LNCAP (cell line): ENCODE results near the gene DIO2.
A peak's percentile ranks its signal among the peaks of the same experiment; 100 is the strongest.

ENCODE experiments used
- TF ChIP-seq, protein P1 (sequence below): fragments of 450-650 bp; IDR thresholded peaks from 2 replicates; pipeline ENCODE4 v1.5.1; 2017; ENCODE audit warnings: mild to moderate bottlenecking

Gene DIO2

DNA sequence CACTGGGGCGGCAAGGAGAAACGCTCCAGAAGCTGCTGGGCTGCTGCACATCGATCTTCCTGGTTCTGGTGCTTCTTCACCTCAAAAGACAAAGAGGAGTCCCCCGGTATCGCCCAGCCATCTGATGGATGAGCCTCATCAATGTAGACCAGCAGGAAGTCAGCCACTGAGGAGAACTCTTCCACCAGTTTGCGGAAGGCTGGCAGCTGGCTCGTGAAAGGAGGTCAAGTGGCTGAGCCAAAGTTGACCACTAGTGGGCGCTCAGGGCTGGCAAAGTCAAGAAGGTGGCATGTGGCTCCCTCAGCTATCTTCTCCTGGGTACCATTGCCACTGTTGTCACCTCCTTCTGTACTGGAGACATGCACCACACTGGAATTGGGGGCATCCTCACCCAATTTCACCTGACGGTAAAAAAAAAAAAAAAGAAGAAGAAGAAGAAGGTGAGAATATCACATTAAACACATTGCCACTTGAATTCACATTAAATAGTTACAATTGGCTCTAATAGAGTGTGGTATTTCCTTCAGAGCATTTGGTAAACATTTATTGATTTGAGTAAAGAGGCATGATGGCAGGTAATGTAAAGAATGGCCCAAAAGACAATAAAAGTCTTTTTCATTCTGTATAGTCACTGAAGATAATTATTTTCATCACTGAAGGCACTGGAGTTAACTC is 8.3 kb downstream of the DIO2 start:
- TF ChIP-seq, protein P1, sequence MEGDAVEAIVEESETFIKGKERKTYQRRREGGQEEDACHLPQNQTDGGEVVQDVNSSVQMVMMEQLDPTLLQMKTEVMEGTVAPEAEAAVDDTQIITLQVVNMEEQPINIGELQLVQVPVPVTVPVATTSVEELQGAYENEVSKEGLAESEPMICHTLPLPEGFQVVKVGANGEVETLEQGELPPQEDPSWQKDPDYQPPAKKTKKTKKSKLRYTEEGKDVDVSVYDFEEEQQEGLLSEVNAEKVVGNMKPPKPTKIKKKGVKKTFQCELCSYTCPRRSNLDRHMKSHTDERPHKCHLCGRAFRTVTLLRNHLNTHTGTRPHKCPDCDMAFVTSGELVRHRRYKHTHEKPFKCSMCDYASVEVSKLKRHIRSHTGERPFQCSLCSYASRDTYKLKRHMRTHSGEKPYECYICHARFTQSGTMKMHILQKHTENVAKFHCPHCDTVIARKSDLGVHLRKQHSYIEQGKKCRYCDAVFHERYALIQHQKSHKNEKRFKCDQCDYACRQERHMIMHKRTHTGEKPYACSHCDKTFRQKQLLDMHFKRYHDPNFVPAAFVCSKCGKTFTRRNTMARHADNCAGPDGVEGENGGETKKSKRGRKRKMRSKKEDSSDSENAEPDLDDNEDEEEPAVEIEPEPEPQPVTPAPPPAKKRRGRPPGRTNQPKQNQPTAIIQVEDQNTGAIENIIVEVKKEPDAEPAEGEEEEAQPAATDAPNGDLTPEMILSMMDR, result peak; percentile 56

DNA sequence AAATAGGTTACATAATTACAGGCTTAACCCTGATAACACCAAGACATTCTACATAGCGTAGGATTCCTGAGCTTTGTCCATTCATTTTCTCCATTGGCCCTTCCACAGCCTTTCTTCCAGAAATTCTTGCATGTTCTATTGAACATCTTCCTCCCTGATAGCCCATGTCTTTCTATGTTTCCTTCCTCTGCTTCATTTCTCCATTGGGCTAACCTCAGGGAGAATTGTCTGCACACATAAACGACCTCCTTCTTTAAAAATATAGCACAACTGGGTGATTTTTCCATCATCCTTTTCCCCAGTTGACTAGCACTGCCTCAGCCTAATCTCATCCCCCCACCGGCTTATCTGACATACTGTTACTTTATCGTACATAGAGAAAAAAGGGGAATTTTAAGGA is 11.2 kb downstream of the DIO2 start:
- TF ChIP-seq, protein P1, result no peak

DNA sequence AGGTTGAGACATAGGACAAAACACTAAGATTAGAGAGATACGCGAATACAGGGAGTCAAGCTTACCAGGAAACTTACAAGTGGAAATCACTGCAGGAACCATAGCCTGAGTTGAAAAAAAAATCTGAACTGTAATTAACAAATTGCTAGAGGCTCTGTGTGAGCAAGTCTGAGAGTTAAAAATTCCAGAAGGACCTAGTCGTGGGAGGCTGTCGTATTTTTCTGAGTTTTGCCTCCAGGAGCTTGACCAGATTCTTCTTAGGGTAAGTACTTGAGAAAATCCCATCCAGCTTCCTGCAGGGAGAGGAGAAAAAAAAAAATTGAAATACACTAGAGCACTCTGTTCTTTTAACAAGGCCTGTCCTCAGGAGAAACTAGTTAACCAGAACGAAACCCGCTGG is 22.7 kb downstream of the DIO2 start:
- TF ChIP-seq, protein P1, result no peak

DNA sequence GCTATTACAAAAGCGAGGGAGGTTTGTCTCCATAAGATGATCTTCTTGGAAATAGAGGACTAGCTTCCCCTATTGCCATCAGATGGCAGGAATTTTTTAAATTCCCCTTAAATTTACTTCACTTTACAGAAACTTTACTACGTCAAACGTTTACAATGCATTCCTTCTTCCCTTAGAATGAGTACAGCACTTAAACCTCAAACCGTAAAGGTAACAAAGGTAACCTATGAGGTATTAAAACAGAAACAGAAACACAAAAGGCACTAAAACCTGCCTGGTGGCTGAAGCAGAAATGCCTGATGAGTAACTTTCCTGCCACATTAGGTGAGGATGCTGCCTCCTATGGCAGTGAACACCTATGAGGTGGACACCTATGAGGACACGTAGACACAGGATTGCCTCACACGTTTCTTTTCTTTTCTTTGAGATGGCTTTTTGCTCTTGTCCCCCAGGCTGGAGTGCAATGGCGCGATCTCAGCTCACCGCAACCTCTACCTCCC is 25.0 kb downstream of the DIO2 start:
- TF ChIP-seq, protein P1, result no peak

DNA sequence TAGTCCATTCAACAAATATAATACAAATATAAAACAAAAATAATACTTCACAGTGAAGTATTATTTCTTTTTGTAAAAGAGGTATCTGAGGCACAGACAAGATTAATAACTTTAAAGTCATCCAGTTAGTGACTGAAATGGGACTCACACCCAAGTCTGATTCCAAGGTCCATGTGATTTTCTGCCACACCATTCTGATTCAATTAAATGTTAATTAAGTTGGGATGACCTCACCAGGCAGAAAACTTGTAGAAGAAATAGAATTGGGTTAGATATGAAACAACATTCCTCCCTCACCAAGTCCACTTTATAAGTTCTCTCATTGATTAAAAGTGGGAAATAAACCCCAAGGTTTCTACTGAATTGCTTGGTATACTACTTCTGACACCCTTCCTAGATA is 34.4 kb downstream of the DIO2 start:
- TF ChIP-seq, protein P1, result no peak

DNA sequence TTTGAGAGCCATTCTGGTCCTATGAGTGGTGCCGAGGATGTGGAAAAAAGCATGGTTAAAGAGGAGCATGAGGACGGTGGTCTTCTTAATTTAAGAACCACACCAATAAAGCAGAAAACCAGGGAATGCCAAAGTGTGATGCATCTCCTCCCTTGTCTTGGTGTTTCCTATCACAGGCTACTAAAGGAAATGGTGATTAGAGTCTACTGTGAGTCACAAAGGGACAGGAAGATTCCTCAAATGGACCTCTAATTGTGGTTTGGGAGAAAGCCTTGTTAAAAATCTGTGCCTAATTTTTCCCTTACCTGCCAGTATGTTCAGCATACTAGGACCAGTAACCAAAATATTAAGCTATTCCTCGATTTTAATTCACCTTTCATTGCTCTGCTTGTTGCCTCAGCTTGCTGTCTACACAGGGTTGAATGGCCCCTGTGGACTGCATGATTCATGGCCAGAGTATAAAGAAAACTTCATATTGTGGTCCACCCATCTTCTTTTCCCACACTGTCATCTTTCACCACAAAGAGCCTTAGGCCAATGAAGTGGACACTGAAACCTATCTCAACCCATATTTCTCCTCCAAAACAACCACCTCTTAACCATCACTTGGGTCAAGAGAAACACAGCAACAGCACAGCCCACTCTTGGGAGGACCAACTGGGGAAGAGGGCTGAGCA is 38.8 kb downstream of the DIO2 start:
- TF ChIP-seq, protein P1, result no peak

DNA sequence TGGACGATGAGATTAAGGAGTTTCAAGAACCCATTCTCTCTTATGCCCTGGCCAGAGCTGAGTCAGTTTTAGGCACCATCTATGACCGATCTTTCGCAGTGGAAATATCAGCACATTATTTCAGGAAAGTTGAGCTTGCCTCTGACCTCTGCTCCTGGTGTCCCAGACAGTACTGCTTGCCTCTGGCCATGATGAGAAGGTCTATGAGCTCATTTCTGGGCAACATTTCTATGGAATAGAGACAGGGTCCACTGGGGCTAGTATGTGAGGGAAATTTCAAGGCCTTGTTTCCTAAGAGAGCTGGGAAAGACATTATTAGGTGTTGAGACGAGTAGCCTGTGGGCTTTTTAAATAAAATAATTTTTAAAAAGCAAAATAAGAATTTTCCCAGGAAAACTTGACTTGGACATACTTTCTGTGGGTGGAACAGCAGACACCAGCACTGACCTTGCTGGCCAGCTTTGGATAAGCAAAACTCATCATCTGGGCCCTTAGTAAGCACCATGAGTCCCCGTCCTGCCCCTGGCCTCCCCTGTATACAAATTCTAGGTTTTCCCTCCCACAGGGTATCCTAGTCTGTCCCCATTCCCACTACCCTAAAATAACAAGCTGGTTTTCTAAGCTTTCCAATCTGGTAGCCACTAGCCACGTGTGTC is 43.4 kb downstream of the DIO2 start:
- TF ChIP-seq, protein P1, result no peak
